Endodermal cell (in vitro differentiated cells): ENCODE data around the gene CDC6. TPM values are rescaled to one million over a fixed set of nuclear protein-coding genes. Genes with fewer than 3 reads are reported as not detected.
A peak's percentile ranks its signal among the peaks of the same experiment; 100 is the strongest.
"Not testable (repeated sequence)": the region's sequence is repeated elsewhere in the genome, so short reads cannot be mapped to it uniquely, and the experiment has no call there.

Experiments used
- DNase-seq: peaks from one replicate; pipeline ENCODE4 v3.0.0-alpha.2; 2017
- H3K27ac ChIP-seq: 2 replicates; pipeline ENCODE4 v1.5.1; 2013; ENCODE audit warnings: mild to moderate bottlenecking, low read depth, low read length, moderate library complexity
- H3K27me3 ChIP-seq: 2 replicates; pipeline ENCODE4 v1.6.1; 2013; ENCODE audit warnings: mild to moderate bottlenecking, low read length, moderate library complexity; ENCODE audit not compliant: insufficient read depth, control insufficient read depth, poor library complexity, severe bottlenecking
- H3K36me3 ChIP-seq: 2 replicates; pipeline ENCODE4 v1.7.0; 2013; ENCODE audit warnings: mild to moderate bottlenecking, low read length, moderate library complexity; ENCODE audit not compliant: control insufficient read depth, insufficient read depth
- H3K4me1 ChIP-seq: one replicate; pipeline ENCODE4 v1.7.0; 2013; ENCODE audit warnings: low read length; ENCODE audit not compliant: control insufficient read depth, insufficient read depth
- H3K4me3 ChIP-seq: 2 replicates; pipeline ENCODE4 v1.5.1; 2013; ENCODE audit warnings: mild to moderate bottlenecking, low read length, moderate library complexity
- H3K9ac ChIP-seq: 2 replicates; pipeline ENCODE4 v1.6.1; 2013; ENCODE audit warnings: mild to moderate bottlenecking, low read length, moderate library complexity; ENCODE audit not compliant: poor library complexity, severe bottlenecking; ENCODE audit errors: extremely low read depth
- H3K9me3 ChIP-seq: 2 replicates; pipeline ENCODE4 v1.6.1; 2013; ENCODE audit warnings: mild to moderate bottlenecking, low read length, moderate library complexity; ENCODE audit not compliant: control insufficient read depth
- H3K27ac Mint-ChIP-seq: 2 replicates; pipeline ENCODE4 v1.8.0; 2020; ENCODE audit warnings: mixed read lengths
- H3K27me3 Mint-ChIP-seq: 2 replicates; pipeline ENCODE4 v1.8.0; 2021; ENCODE audit warnings: mild to moderate bottlenecking, mixed read lengths; ENCODE audit not compliant: insufficient read depth
- H3K36me3 Mint-ChIP-seq: 2 replicates; pipeline ENCODE4 v1.8.0; 2020; ENCODE audit warnings: low read depth, mixed read lengths
- H3K4me1 Mint-ChIP-seq: 2 replicates; pipeline ENCODE4 v1.8.0; 2020; ENCODE audit warnings: mixed read lengths
- H3K4me3 Mint-ChIP-seq: 2 replicates; pipeline ENCODE4 v1.8.0; 2020; ENCODE audit warnings: mild to moderate bottlenecking, moderate library complexity, mixed read lengths
- H3K9me3 Mint-ChIP-seq: 2 replicates; pipeline ENCODE4 v1.8.0; 2020; ENCODE audit warnings: mild to moderate bottlenecking, mixed read lengths
- CTCF ChIP-seq: fragments of 200-600 bp; sonication (generic); conservative IDR thresholded peaks from 2 replicates; pipeline ENCODE4 v1.5.0; 2021; ENCODE audit warnings: antibody characterized with exemption, mild to moderate bottlenecking
- WGBS, 2 experiments: methylation state at CpG; one replicate each; pipeline versions ENCODE4 v1.1.5 to v1.1.7; 2013; ENCODE audit warnings: missing lambda C conversion rate in 2 of 2, mixed read lengths in 1 of 2; ENCODE audit not compliant: insufficient coverage in 1 of 2, insufficient read length in 1 of 2; 5-methylcytosine and 5-hydroxymethylcytosine counted together
- total RNA-seq, 2 donors: library from RNA; stranded (reverse); fragmentation: NEBNext Ultra II Directional in 1 of 2; extraction: Animal tissue kit (Norgen Biotek cat#: 25700) in 1 of 2; gene quantifications; 2 replicates in 1 of 2; 3 replicates in 1 of 2; pipeline ENCODE4 v1.2.1, GENCODE V29; 2021

CDC6 gene
- total RNA-seq, 2 donors from 2014 or later: 88.4 to 95.4 TPM

GRCh38 chr17:40303009-40303657, 15.5 kb downstream of the CDC6 start:
- no peak overlapping the region for H3K27ac Mint-ChIP-seq
- H3K4me1 ChIP-seq: peaks cover 19% of the 10 kb centered on the region
- peak; percentile 81 for TF ChIP-seq CTCF
- H3K27me3 ChIP-seq: no peaks in the 10 kb centered on the region
- H3K9me3 Mint-ChIP-seq: no peaks in the 10 kb centered on the region
- no peak overlapping the region for H3K27ac ChIP-seq
- no peak overlapping the region for H3K4me3 Mint-ChIP-seq
- no peaks in the 10 kb centered on the region for H3K27me3 Mint-ChIP-seq
- no peaks in the 10 kb centered on the region for H3K9me3 ChIP-seq
- no peak overlapping the region for H3K4me3 ChIP-seq
- peaks cover 28% of the 10 kb centered on the region for H3K4me1 Mint-ChIP-seq
- DNase-seq: peak; percentile 88
- H3K36me3 Mint-ChIP-seq: peaks cover 34% of the 10 kb centered on the region
- peaks cover 55% of the 10 kb centered on the region for H3K36me3 ChIP-seq
- WGBS, 2 experiments: 79 to 89% methylated on average over 4 of the region's 4 CpGs
- no peak overlapping the region for H3K9ac ChIP-seq

- 88 to 96% methylated on average over 5 of the region's 5 CpGs for WGBS, 2 experiments
- Mint-ChIP-seq H3K27ac (no peak overlapping the region), H3K4me1 (peaks cover 28% of the 10 kb centered on the region), H3K36me3 (peaks cover 27% of the 10 kb centered on the region), H3K9me3 (no peaks in the 10 kb centered on the region), H3K27me3 (no peaks in the 10 kb centered on the region), H3K4me3 (no peak overlapping the region)
- Histone ChIP-seq H3K9ac (no peak overlapping the region), H3K4me3 (no peak overlapping the region), H3K27me3 (no peaks in the 10 kb centered on the region), H3K4me1 (peaks cover 24% of the 10 kb centered on the region), H3K9me3 (no peaks in the 10 kb centered on the region), H3K27ac (no peak overlapping the region), H3K36me3 (peaks cover 48% of the 10 kb centered on the region)
- TF ChIP-seq CTCF: no peak
- DNase-seq: no peak
Observed at GRCh38 chr17:40303708-40304551, 16.3 kb downstream of the CDC6 start.

GRCh38 chr17:40304552-40304863, 16.8 kb downstream of the CDC6 start:
- H3K4me3 Mint-ChIP-seq, H3K4me3 ChIP-seq, H3K27ac Mint-ChIP-seq, H3K27ac ChIP-seq, DNase-seq, H3K9me3 Mint-ChIP-seq, H3K27me3 ChIP-seq, H3K27me3 Mint-ChIP-seq, H3K9ac ChIP-seq, H3K9me3 ChIP-seq: not testable (repeated sequence)
- Histone ChIP-seq H3K36me3 (peaks cover 42% of the 10 kb centered on the region), H3K4me1 (peaks cover 24% of the 10 kb centered on the region)
- Mint-ChIP-seq H3K4me1 (peaks cover 31% of the 10 kb centered on the region), H3K36me3 (peaks cover 23% of the 10 kb centered on the region)
- WGBS, 2 experiments: 90 to 93% methylated on average over 4 of the region's 5 CpGs

GRCh38 chr17:40304866-40305265, 17.2 kb downstream of the CDC6 start:
- H3K9ac ChIP-seq, H3K9me3 Mint-ChIP-seq: not testable (repeated sequence)

More at GRCh38 chr17:40304866-40305265, 17.2 kb downstream of the CDC6 start:
- H3K4me3 ChIP-seq, H3K27ac ChIP-seq, H3K9me3 ChIP-seq, H3K27me3 Mint-ChIP-seq, DNase-seq, H3K4me3 Mint-ChIP-seq, H3K27me3 ChIP-seq, H3K27ac Mint-ChIP-seq: not testable (repeated sequence)
- peaks cover 24% of the 10 kb centered on the region for H3K4me1 ChIP-seq
- Mint-ChIP-seq H3K4me1 (peaks cover 34% of the 10 kb centered on the region), H3K36me3 (peaks cover 22% of the 10 kb centered on the region)
- peaks cover 39% of the 10 kb centered on the region for H3K36me3 ChIP-seq
- 93 to 94% methylated on average over 2 to 5 of the region's 5 CpGs for WGBS, 2 experiments
